ENCODE data around the gene CTAGE8. TPM values are rescaled to one million over a fixed set of nuclear protein-coding genes. Genes with fewer than 3 reads are reported as not detected.
"Not testable (repeated sequence)": the region's sequence is repeated elsewhere in the genome, so short reads cannot be mapped to it uniquely, and the experiment has no call there.

Gene CTAGE8
- total RNA-seq (ENCODE audit: low replicate concordance) = 6.2 TPM in 1 of 2 replicates, not detected in the other

- H3K4me3 ChIP-seq (ENCODE audit: low read depth, low read length); DNase-seq (ENCODE audit: low read depth): not testable (repeated sequence)
Measured at GRCh38 chr7:144269188-144269587, at the start of gene CTAGE8. Gene CTAGE8, minus strand, starts transcription at chr7:144269288. Its CDS starts 38 bp downstream, at chr7:144269250.

GRCh38 chr7:144317537-144317936, 48.4 kb upstream of the CTAGE8 start:
- not testable (repeated sequence) for H3K4me3 ChIP-seq (ENCODE audit: low read depth, low read length); DNase-seq (ENCODE audit: low read depth)

- not testable (repeated sequence) for H3K4me3 ChIP-seq (ENCODE audit: low read depth, low read length); DNase-seq (ENCODE audit: low read depth)
Measured at GRCh38 chr7:144311872-144312469, 42.9 kb upstream of the CTAGE8 start, which contains the start of gene OR2A1. Gene OR2A1, plus strand, starts transcription at chr7:144312419. Its CDS starts 5,706 bp downstream, at chr7:144318125.

GRCh38 chr7:144311218-144311617, 42.1 kb upstream of the CTAGE8 start:
- not testable (repeated sequence) for DNase-seq (ENCODE audit: low read depth)

GRCh38 chr7:144309702-144310101, 40.6 kb upstream of the CTAGE8 start:
- not testable (repeated sequence) for DNase-seq (ENCODE audit: low read depth); H3K4me3 ChIP-seq (ENCODE audit: low read depth, low read length)

More at GRCh38 chr7:144311218-144311617, 42.1 kb upstream of the CTAGE8 start:
- H3K4me3 ChIP-seq (ENCODE audit: low read depth, low read length) = not testable (repeated sequence)

- DNase-seq (ENCODE audit: low read depth); H3K4me3 ChIP-seq (ENCODE audit: low read depth, low read length): not testable (repeated sequence)
Measured at GRCh38 chr7:144305156-144305555, 36.1 kb upstream of the CTAGE8 start.

- DNase-seq (ENCODE audit: low read depth); H3K4me3 ChIP-seq (ENCODE audit: low read depth, low read length): not testable (repeated sequence)
Measured at GRCh38 chr7:144303607-144304006, 34.5 kb upstream of the CTAGE8 start.

- H3K4me3 ChIP-seq (ENCODE audit: low read depth, low read length); DNase-seq (ENCODE audit: low read depth): not testable (repeated sequence)
Measured at GRCh38 chr7:144302578-144303303, 33.7 kb upstream of the CTAGE8 start.

- not testable (repeated sequence) for DNase-seq (ENCODE audit: low read depth); H3K4me3 ChIP-seq (ENCODE audit: low read depth, low read length)
Measured at GRCh38 chr7:144293794-144294499, 24.9 kb upstream of the CTAGE8 start.

GRCh38 chr7:144292384-144293161, 23.5 kb upstream of the CTAGE8 start:
- DNase-seq (ENCODE audit: low read depth) = not testable (repeated sequence)

GRCh38 chr7:144291607-144292006, 22.5 kb upstream of the CTAGE8 start:
- H3K4me3 ChIP-seq (ENCODE audit: low read depth, low read length); DNase-seq (ENCODE audit: low read depth): not testable (repeated sequence)

More at GRCh38 chr7:144292384-144293161, 23.5 kb upstream of the CTAGE8 start:
- not testable (repeated sequence) for H3K4me3 ChIP-seq (ENCODE audit: low read depth, low read length)

- H3K4me3 ChIP-seq (ENCODE audit: low read depth, low read length) = not testable (repeated sequence)
Measured at GRCh38 chr7:144287171-144287784, 18.2 kb upstream of the CTAGE8 start.

GRCh38 chr7:144283716-144284115, 14.6 kb upstream of the CTAGE8 start:
- H3K4me3 ChIP-seq (ENCODE audit: low read depth, low read length); DNase-seq (ENCODE audit: low read depth): not testable (repeated sequence)

More at GRCh38 chr7:144287171-144287784, 18.2 kb upstream of the CTAGE8 start:
- DNase-seq (ENCODE audit: low read depth) = not testable (repeated sequence)

- not testable (repeated sequence) for DNase-seq (ENCODE audit: low read depth); H3K4me3 ChIP-seq (ENCODE audit: low read depth, low read length)
Measured at GRCh38 chr7:144282490-144282889, 13.4 kb upstream of the CTAGE8 start.

GRCh38 chr7:144281981-144282380, 12.9 kb upstream of the CTAGE8 start:
- not testable (repeated sequence) for H3K4me3 ChIP-seq (ENCODE audit: low read depth, low read length); DNase-seq (ENCODE audit: low read depth)

GRCh38 chr7:144280010-144280409, 10.9 kb upstream of the CTAGE8 start:
- not testable (repeated sequence) for H3K4me3 ChIP-seq (ENCODE audit: low read depth, low read length); DNase-seq (ENCODE audit: low read depth)

- DNase-seq (ENCODE audit: low read depth) = not testable (repeated sequence)
Measured at GRCh38 chr7:144275281-144275680, 6.2 kb upstream of the CTAGE8 start.

GRCh38 chr7:144264692-144265091, 4.4 kb downstream of the CTAGE8 start, which contains the start of gene OR2A7:
Gene OR2A7, minus strand, starts transcription at chr7:144264792. Its CDS starts 5,164 bp downstream, at chr7:144259628.
- not testable (repeated sequence) for DNase-seq (ENCODE audit: low read depth); H3K4me3 ChIP-seq (ENCODE audit: low read depth, low read length)

More at GRCh38 chr7:144275281-144275680, 6.2 kb upstream of the CTAGE8 start:
- not testable (repeated sequence) for H3K4me3 ChIP-seq (ENCODE audit: low read depth, low read length)

Data from fibroblast of the aortic adventitia (primary cell).